HEK293T (cell line): ENCODE data around the gene LIPA.

Source experiments
- CTCF ChIA-PET: fragments of 350-600 bp; formaldehyde crosslinking; extraction: SDS; loops from one replicate; lab custom pipeline; 2021; ENCODE audit warnings: antibody characterized with exemption, inconsistent platforms; lab: Yijun Ruan, JAX
- POLR2A ChIA-PET: fragments of 350-600 bp; formaldehyde crosslinking; extraction: SDS; loops from one replicate; lab custom pipeline; 2020; ENCODE audit warnings: antibody characterized with exemption, inconsistent platforms; lab: Yijun Ruan, JAX
- DNase-seq: peaks from one replicate; pipeline ENCODE4 v3.0.0; 2012; ENCODE audit warnings: mixed read lengths; ENCODE audit errors: extremely low spot score
- ARNT ChIP-seq: fragments of 450-650 bp; IDR thresholded peaks from 2 replicates; pipeline ENCODE4 v1.6.1; 2017; ENCODE audit warnings: mild to moderate bottlenecking
- BHLHE40 ChIP-seq: fragments of 450-650 bp; IDR thresholded peaks from 2 replicates; pipeline ENCODE4 v1.6.1; 2016; ENCODE audit warnings: mild to moderate bottlenecking, moderate library complexity, borderline replicate concordance
- CTBP1 ChIP-seq: fragments of 450-650 bp; IDR thresholded peaks from 2 replicates; pipeline ENCODE4 v1.6.1; 2016; ENCODE audit warnings: borderline replicate concordance
- ELF4 ChIP-seq: fragments of 450-650 bp; IDR thresholded peaks from 2 replicates; pipeline ENCODE4 v1.6.1; 2017; ENCODE audit warnings: antibody characterized with exemption
- FOXA1 ChIP-seq: fragments of 450-650 bp; IDR thresholded peaks from 2 replicates; pipeline ENCODE4 v1.6.1; 2016; ENCODE audit warnings: mild to moderate bottlenecking
- FOXK2 ChIP-seq: fragments of 450-650 bp; IDR thresholded peaks from 2 replicates; pipeline ENCODE4 v1.6.1; 2016; ENCODE audit warnings: mild to moderate bottlenecking
- FOXM1 ChIP-seq: fragments of 450-650 bp; IDR thresholded peaks from 2 replicates; pipeline ENCODE4 v1.6.1; 2017; ENCODE audit warnings: mild to moderate bottlenecking, borderline replicate concordance
- HDGF ChIP-seq: fragments of 450-650 bp; IDR thresholded peaks from 2 replicates; pipeline ENCODE4 v1.6.1; 2017; ENCODE audit warnings: antibody characterized with exemption, borderline replicate concordance
- L3MBTL2 ChIP-seq: fragments of 450-650 bp; conservative IDR thresholded peaks from 2 replicates; pipeline ENCODE4 v1.6.1; 2016; ENCODE audit warnings: mild to moderate bottlenecking
- LEF1 ChIP-seq: fragments of 450-650 bp; IDR thresholded peaks from 2 replicates; pipeline ENCODE4 v1.6.1; 2017; ENCODE audit warnings: mild to moderate bottlenecking, borderline replicate concordance
- NFRKB ChIP-seq: fragments of 450-650 bp; IDR thresholded peaks from 2 replicates; pipeline ENCODE4 v1.6.1; 2016; ENCODE audit warnings: mild to moderate bottlenecking, moderate library complexity
- SP1 ChIP-seq: fragments of 450-650 bp; IDR thresholded peaks from 2 replicates; pipeline ENCODE4 v1.6.1; 2017
- SUZ12 ChIP-seq: fragments of 450-650 bp; IDR thresholded peaks from 2 replicates; pipeline ENCODE4 v1.6.1; 2016; ENCODE audit warnings: mild to moderate bottlenecking
- TARDBP ChIP-seq: fragments of 450-650 bp; IDR thresholded peaks from 2 replicates; pipeline ENCODE4 v1.6.1; 2016
- ZNF384 ChIP-seq: fragments of 450-650 bp; IDR thresholded peaks from 2 replicates; pipeline ENCODE4 v1.6.1; 2016
- TF ChIP-seq, protein P1 (sequence below): fragments of 450-650 bp; IDR thresholded peaks from 2 replicates; pipeline ENCODE4 v1.6.1; 2016

Gene LIPA

DNA sequence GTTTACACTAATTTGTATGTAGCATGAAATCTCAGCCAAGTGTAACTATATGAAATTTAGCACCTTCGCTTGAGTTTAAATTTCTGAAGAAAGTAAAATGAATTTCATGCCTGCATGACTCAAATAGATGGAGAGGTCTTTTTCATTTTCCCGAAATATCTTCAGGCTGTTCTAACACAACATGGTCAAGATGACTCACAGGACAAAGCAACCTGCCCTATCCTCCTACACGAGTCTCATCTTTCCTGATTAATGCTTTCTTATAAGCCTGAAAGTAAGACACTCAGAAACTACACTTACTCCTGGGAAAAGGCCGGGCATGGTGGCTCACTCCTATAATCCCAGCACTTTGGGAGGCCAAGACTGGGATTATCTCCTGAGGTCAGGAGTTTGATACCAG lies 85.7 kb downstream of the LIPA start:
- POLR2A ChIA-PET, result no interaction called here
- CTCF ChIA-PET, result no interaction called here
- TF ChIP-seq ZNF384, result no peak
- TF ChIP-seq, protein P1, sequence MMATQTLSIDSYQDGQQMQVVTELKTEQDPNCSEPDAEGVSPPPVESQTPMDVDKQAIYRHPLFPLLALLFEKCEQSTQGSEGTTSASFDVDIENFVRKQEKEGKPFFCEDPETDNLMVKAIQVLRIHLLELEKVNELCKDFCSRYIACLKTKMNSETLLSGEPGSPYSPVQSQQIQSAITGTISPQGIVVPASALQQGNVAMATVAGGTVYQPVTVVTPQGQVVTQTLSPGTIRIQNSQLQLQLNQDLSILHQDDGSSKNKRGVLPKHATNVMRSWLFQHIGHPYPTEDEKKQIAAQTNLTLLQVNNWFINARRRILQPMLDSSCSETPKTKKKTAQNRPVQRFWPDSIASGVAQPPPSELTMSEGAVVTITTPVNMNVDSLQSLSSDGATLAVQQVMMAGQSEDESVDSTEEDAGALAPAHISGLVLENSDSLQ, result no peak
- DNase-seq, result no peak

DNA sequence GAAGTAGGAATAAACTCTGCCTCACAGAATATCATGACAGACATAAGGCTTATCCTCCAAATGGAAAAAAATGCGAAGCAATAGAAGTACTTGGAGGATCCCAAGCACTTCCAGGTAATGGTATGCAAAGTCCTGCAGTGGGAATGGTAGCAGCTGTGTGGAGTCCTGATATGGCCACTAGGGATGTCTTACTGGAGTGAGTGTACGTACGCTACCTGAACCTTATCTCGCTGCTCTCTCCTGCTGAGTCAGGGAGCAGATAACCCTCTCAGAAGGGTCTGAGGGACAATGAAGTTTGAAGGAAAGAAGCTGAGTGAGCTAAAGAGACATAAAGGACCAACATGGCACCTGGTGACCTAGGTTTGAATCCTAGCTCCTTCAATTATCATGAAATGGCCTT lies 86.7 kb downstream of the LIPA start:
- POLR2A ChIA-PET, result no interaction called here

DNA sequence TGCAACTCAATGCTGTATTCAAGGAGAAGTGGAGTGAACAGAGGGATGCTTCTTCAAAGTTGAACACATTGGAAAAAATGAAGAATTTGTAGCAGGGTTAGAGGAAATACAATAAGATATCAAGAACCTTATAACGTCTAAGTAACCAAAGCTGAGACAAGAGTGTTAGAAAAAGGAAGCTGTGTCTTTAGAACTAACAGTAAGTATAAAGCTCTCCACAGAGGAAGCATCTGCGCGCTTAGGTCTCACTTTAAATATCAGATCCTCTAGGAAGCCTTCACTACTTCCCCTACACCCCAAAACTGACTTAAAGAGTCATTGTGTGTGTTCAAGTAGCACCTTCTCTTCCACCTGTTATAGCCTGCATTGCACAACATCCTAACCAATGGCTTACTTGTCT lies 87.5 kb downstream of the LIPA start:
- POLR2A ChIA-PET, result no interaction called here
- TF ChIP-seq HDGF (no peak), NFRKB (no peak), SUZ12 (no peak), ZNF384 (no peak), LEF1 (no peak), FOXA1 (no peak), ELF4 (no peak), CTBP1 (no peak), SP1 (no peak), BHLHE40 (no peak), TARDBP (no peak), FOXM1 (no peak), L3MBTL2 (no peak)
- TF ChIP-seq, protein P1, result no peak
- CTCF ChIA-PET, result no interaction called here
- no peak for DNase-seq

More for the DNA sequence above, 86.7 kb downstream of the LIPA start:
- TF ChIP-seq LEF1 (no peak), SUZ12 (no peak), ELF4 (no peak), FOXM1 (no peak), L3MBTL2 (no peak), BHLHE40 (no peak), SP1 (no peak), FOXA1 (no peak), HDGF (no peak), NFRKB (no peak), TARDBP (no peak), ARNT (no peak), FOXK2 (no peak), CTBP1 (no peak), ZNF384 (no peak)
- TF ChIP-seq, protein P1, result no peak
- CTCF ChIA-PET, result no interaction called here
- DNase-seq, result peak; percentile 7
